SKM-1 treated with dmso at 0.1 percent for 144 hours (cell line): Measurements from ENCODE around the gene BCL11B.
A peak's percentile ranks its signal among the peaks of the same experiment; 100 is the strongest.

Experiments
- DNase-seq: peaks from one replicate; lab custom pipeline; 2025; ENCODE audit not compliant: unreplicated experiment; lab: John Stamatoyannopoulos, UW

Gene BCL11B

GRCh38 chr14:99271951-99272631, at the start of gene BCL11B:
Gene BCL11B, minus strand, starts transcription at chr14:99272197. Its CDS starts 979 bp downstream, at chr14:99271218.
- no peak for DNase-seq

- no peak for DNase-seq
Observed at GRCh38 chr14:99321236-99321925, 49.4 kb upstream of the BCL11B start.

- no peak for DNase-seq
Observed at GRCh38 chr14:99320621-99321235, 48.7 kb upstream of the BCL11B start.

- DNase-seq: peak; percentile 3
Observed at GRCh38 chr14:99320105-99320572, 48.1 kb upstream of the BCL11B start.

- DNase-seq: no peak
Observed at GRCh38 chr14:99318959-99319295, 46.9 kb upstream of the BCL11B start.

GRCh38 chr14:99318091-99318958, 46.3 kb upstream of the BCL11B start:
- DNase-seq: no peak

GRCh38 chr14:99317231-99318090, 45.5 kb upstream of the BCL11B start:
- DNase-seq: no peak

- DNase-seq: no peak
Observed at GRCh38 chr14:99316281-99317163, 44.5 kb upstream of the BCL11B start.

GRCh38 chr14:99315197-99315596, 43.2 kb upstream of the BCL11B start:
- no peak for DNase-seq

GRCh38 chr14:99314623-99315022, 42.6 kb upstream of the BCL11B start:
- no peak for DNase-seq

- no peak for DNase-seq
Observed at GRCh38 chr14:99313234-99313633, 41.2 kb upstream of the BCL11B start.

GRCh38 chr14:99312106-99312505, 40.1 kb upstream of the BCL11B start:
- DNase-seq: no peak

- no peak for DNase-seq
Observed at GRCh38 chr14:99309220-99309766, 37.3 kb upstream of the BCL11B start.

- DNase-seq: no peak
Observed at GRCh38 chr14:99304208-99304607, 32.2 kb upstream of the BCL11B start.

GRCh38 chr14:99300190-99300589, 28.2 kb upstream of the BCL11B start:
- DNase-seq: no peak

- DNase-seq: no peak
Observed at GRCh38 chr14:99296517-99296916, 24.5 kb upstream of the BCL11B start.

GRCh38 chr14:99289394-99290189, 17.6 kb upstream of the BCL11B start:
- DNase-seq: no peak

- no peak for DNase-seq
Observed at GRCh38 chr14:99288948-99289347, 17.0 kb upstream of the BCL11B start.
